Smooth muscle cell (in vitro differentiated cells): ENCODE data around the gene CDH16. TPM values are rescaled to one million over a fixed set of nuclear protein-coding genes. Genes with fewer than 3 reads are reported as not detected.

ENCODE experiments used
- DNase-seq: peaks from one replicate; lab custom pipeline; 2025; ENCODE audit not compliant: unreplicated experiment; lab: John Stamatoyannopoulos, UW
- H2AFZ ChIP-seq: fragments of 200-600 bp; sonication (generic); 2 replicates; pipeline ENCODE4 v1.6.0; 2016; ENCODE audit warnings: antibody characterized with exemption, low read depth, mild to moderate bottlenecking
- H3F3A ChIP-seq: fragments of 200-600 bp; sonication (generic); 2 replicates; pipeline ENCODE4 v1.6.0; 2017; ENCODE audit warnings: antibody characterized with exemption, low read depth
- H3K27ac ChIP-seq: fragments of 200-600 bp; sonication (generic); 2 replicates; pipeline ENCODE4 v1.5.1; 2016; ENCODE audit warnings: low read depth, mild to moderate bottlenecking
- H3K27me3 ChIP-seq: fragments of 200-600 bp; sonication (generic); 2 replicates; pipeline ENCODE4 v1.6.1; 2016; ENCODE audit warnings: low read depth, mild to moderate bottlenecking
- H3K36me3 ChIP-seq: fragments of 200-600 bp; sonication (generic); 2 replicates; pipeline ENCODE4 v1.5.1; 2016; ENCODE audit warnings: low read depth
- H3K4me1 ChIP-seq: fragments of 200-600 bp; sonication (generic); 2 replicates; pipeline ENCODE4 v1.5.1; 2016; ENCODE audit warnings: low read depth
- H3K4me2 ChIP-seq: fragments of 200-600 bp; sonication (generic); 2 replicates; pipeline ENCODE4 v1.6.0; 2016; ENCODE audit warnings: mild to moderate bottlenecking
- H3K4me3 ChIP-seq: fragments of 200-600 bp; sonication (generic); 2 replicates; pipeline ENCODE4 v1.5.1; 2016; ENCODE audit warnings: mild to moderate bottlenecking
- H3K79me2 ChIP-seq: fragments of 200-600 bp; sonication (generic); 2 replicates; pipeline ENCODE4 v1.6.0; 2016; ENCODE audit warnings: low read depth, mild to moderate bottlenecking
- H3K9ac ChIP-seq: fragments of 200-600 bp; sonication (generic); 2 replicates; pipeline ENCODE4 v1.6.0; 2016; ENCODE audit warnings: low read depth
- H3K9me3 ChIP-seq: fragments of 200-600 bp; sonication (generic); replicated peaks from 2 replicates; pipeline ENCODE4 v1.5.1; 2016; ENCODE audit warnings: low read depth
- H4K20me1 ChIP-seq: fragments of 200-600 bp; sonication (generic); 2 replicates; pipeline ENCODE4 v1.6.0; 2016; ENCODE audit warnings: low read depth
- WGBS: methylation state at CpG from one replicate; pipeline ENCODE4 v1.1.7; 2016; ENCODE audit warnings: low lambda C conversion rate; 5-methylcytosine and 5-hydroxymethylcytosine counted together
- polyA plus RNA-seq: library from polyadenylated mRNA; unstranded; fragments of >200 nt; fragmentation: Nextera tagmentation; extraction: Ambion mirVana; gene quantifications from 2 replicates; pipeline ENCODE4 v1.2.1, GENCODE V29; 2016
- total RNA-seq: library from RNA; depleted of rRNA; stranded (reverse); fragments of >200 nt; gene quantifications from 2 replicates; pipeline ENCODE4 v1.2.3, GENCODE V29; 2014
- TF ChIP-seq, protein P1 (sequence below): fragments of 200-600 bp; sonication (generic); IDR thresholded peaks from 2 replicates; pipeline ENCODE4 v1.5.1; 2017; ENCODE audit warnings: borderline replicate concordance, mild to moderate bottlenecking, antibody characterized with exemption; ENCODE audit not compliant: insufficient read depth, poor library complexity, severe bottlenecking

CDH16 gene
- total and polyA plus RNA-seq, 2 experiments from 2014 or later: not detected

DNA sequence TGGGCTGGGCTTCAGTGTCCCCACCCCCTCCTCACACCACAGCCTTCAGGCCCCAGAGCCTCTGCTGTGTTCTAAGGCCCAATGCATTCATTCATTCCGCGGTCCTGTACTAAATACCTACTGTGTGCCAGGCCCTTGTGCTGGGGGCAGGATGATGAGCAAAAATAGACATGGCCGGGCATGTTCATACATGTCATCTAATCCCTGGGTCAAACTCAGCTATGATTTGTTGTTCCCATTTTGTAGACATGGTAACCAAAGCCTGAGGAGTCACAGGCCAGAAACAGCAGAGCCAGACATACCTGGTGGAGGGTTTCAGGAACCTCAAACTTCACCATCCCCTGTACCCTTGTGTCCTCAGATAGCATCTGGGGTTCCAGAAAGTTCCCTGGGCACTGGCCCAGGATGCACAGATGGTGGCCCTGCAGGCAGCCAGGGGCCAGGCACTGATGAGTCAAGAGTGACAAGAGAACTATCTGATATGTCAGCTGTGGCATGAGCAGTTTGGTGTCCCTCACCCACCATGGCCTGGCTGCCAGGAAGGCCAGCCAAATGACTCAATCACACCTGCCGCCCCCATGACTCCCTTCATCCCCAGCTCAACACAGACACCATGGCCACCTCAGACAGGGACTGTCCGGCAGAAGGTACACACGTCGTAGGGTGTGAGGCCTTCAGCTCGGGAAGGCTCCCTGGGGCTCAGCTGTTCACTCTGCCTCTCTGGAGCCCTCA, 9.4 kb upstream of the CDH16 start:
- H3K4me2 ChIP-seq: peak overlapping the region; percentile 57
- TF ChIP-seq, protein P1, sequence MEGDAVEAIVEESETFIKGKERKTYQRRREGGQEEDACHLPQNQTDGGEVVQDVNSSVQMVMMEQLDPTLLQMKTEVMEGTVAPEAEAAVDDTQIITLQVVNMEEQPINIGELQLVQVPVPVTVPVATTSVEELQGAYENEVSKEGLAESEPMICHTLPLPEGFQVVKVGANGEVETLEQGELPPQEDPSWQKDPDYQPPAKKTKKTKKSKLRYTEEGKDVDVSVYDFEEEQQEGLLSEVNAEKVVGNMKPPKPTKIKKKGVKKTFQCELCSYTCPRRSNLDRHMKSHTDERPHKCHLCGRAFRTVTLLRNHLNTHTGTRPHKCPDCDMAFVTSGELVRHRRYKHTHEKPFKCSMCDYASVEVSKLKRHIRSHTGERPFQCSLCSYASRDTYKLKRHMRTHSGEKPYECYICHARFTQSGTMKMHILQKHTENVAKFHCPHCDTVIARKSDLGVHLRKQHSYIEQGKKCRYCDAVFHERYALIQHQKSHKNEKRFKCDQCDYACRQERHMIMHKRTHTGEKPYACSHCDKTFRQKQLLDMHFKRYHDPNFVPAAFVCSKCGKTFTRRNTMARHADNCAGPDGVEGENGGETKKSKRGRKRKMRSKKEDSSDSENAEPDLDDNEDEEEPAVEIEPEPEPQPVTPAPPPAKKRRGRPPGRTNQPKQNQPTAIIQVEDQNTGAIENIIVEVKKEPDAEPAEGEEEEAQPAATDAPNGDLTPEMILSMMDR: no peak
- peak overlapping the region; percentile 69 for H3K9ac ChIP-seq
- peaks cover under 1% of the 10 kb centered on the region for H3K79me2 ChIP-seq
- no peaks in the 10 kb centered on the region for H4K20me1 ChIP-seq
- no peaks in the 10 kb centered on the region for H3K36me3 ChIP-seq
- H3K9me3 ChIP-seq: no peaks in the 10 kb centered on the region
- peaks cover 4% of the 10 kb centered on the region for H3F3A ChIP-seq
- peaks cover 6% of the 10 kb centered on the region for H3K4me1 ChIP-seq
- H3K4me3 ChIP-seq: no peak overlapping the region
- H3K27me3 ChIP-seq: peaks cover 19% of the 10 kb centered on the region
- no peak for DNase-seq
- WGBS: 82% methylated on average over 8 of the region's 8 CpGs
- no peak overlapping the region for H2AFZ ChIP-seq
- H3K27ac ChIP-seq: peak overlapping the region; percentile 86

DNA sequence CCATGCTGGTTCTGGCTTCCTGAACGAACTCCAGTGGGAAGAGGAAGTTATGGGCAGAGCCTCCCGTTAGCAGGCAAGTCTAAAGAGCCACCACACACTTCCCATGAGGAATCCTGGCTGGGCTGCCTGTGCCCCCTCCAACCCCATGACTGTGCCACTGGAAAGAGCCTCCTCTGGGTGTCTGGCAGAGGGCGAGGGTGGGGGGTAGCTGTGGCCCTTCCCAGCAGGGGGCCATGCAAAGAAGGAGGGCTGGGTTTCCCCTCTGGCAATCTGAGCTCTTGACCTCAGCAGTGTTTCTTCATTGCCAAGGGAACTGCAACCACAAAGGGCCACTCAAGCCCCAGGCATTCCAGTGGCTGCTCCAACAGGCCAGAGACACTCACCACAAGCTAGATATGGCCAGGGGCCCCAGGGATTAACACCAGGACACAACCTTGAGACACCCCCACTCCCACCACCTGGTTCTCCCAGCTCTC, 8.3 kb upstream of the CDH16 start:
- 27% methylated on average over 3 of the region's 3 CpGs for WGBS
- Histone ChIP-seq H3K9me3 (no peaks in the 10 kb centered on the region), H3K27ac (peak overlapping the region; percentile 86), H3K27me3 (peaks cover 19% of the 10 kb centered on the region), H4K20me1 (no peaks in the 10 kb centered on the region), H3K4me1 (peaks cover 6% of the 10 kb centered on the region), H3K79me2 (no peaks in the 10 kb centered on the region), H3K36me3 (no peaks in the 10 kb centered on the region), H2AFZ (no peak overlapping the region), H3K4me2 (peak overlapping the region; percentile 57), H3K9ac (peak overlapping the region; percentile 82), H3F3A (peaks cover 4% of the 10 kb centered on the region), H3K4me3 (no peak overlapping the region)
- peak; percentile 50 for DNase-seq
- TF ChIP-seq, protein P1: no peak

DNA sequence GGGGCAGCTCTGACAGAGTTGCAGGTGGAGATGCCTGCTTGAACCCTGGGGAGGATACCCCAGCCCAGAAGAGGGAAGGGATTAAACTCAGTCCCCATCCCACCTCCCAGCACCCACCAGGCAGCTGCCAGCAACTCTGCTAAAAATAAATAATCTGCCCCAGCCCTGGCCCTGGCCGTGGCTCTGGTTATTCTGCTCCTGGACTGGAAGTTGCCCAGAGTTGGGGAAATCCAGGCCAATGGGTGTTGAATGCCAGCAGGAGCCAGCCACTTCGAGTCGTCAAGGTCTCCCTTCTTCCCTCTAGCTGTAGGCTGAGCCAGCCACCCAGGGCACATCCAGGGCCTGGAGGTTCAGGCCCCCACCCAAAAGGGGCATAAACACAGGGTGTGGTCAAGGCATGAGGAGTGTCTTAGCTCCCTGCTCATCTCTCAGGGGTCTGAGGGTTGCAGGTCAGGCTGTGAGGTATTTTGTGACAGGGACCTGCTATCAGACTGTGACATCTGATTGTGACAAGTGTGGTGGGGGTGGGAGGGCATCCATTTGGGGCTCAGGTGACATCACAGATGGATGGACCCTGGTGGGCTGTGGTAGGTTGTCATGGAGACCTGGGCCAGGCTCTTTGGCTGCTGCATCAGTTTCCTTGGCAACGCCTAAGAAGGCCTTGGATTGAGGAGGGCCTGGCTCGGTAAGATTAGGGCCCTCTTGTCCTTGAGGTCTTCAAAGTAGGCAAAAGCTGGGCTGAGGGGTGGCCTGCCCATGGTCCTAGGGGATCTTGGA, 7.7 kb upstream of the CDH16 start:
- 78% methylated on average over 5 of the region's 5 CpGs for WGBS
- Histone ChIP-seq H3K9ac (peak overlapping the region; percentile 82), H2AFZ (no peak overlapping the region), H3K9me3 (no peaks in the 10 kb centered on the region), H3F3A (peaks cover 4% of the 10 kb centered on the region), H3K4me2 (peak overlapping the region; percentile 38), H4K20me1 (no peaks in the 10 kb centered on the region), H3K36me3 (no peaks in the 10 kb centered on the region), H3K79me2 (no peaks in the 10 kb centered on the region), H3K4me3 (no peak overlapping the region), H3K27ac (peak overlapping the region; percentile 86), H3K27me3 (peaks cover 19% of the 10 kb centered on the region), H3K4me1 (peaks cover 6% of the 10 kb centered on the region)
- TF ChIP-seq, protein P1: no peak
- no peak for DNase-seq
